Naive B cell (primary cell): ENCODE measurements around the gene GRID1. TPM values are rescaled to one million over a fixed set of nuclear protein-coding genes. Genes with fewer than 3 reads are reported as not detected.

ENCODE experiments used
- ATAC-seq, 2 donors: fragments of 150-1000 bp; cut with Tn5 transposase; 2 replicates each; pipeline ENCODE4 v1.10.0; 2021; ENCODE audit warnings: low read depth in 2 of 2, mild to moderate bottlenecking in 2 of 2, moderate library complexity in 2 of 2
- DNase-seq: peaks from one replicate; pipeline ENCODE4 v3.0.0; 2022
- H3K27ac Mint-ChIP-seq, 6 donors: one replicate each; pipeline ENCODE4 v1.8.0; 2020 to 2022; ENCODE audit warnings: mild to moderate bottlenecking in 6 of 6, mixed read lengths in 6 of 6, moderate library complexity in 5 of 6, inconsistent platforms in 2 of 6
- H3K27me3 Mint-ChIP-seq, 3 donors: one replicate each; pipeline ENCODE4 v1.8.0; 2021 to 2022; ENCODE audit warnings: mixed read lengths in 3 of 3, mild to moderate bottlenecking in 1 of 3
- H3K36me3 Mint-ChIP-seq, 2 donors: one replicate each; pipeline ENCODE4 v1.8.0; 2020 to 2022; ENCODE audit warnings: mixed read lengths in 2 of 2, inconsistent platforms in 1 of 2, mild to moderate bottlenecking in 1 of 2
- H3K4me1 Mint-ChIP-seq, 3 donors: one replicate each; pipeline ENCODE4 v1.8.0; 2020 to 2022; ENCODE audit warnings: mixed read lengths in 3 of 3, inconsistent platforms in 1 of 3, mild to moderate bottlenecking in 1 of 3, moderate library complexity in 1 of 3
- H3K4me3 Mint-ChIP-seq, 8 donors: one replicate each; pipeline ENCODE4 v1.8.0; 2020 to 2022; ENCODE audit warnings: mild to moderate bottlenecking in 8 of 8, mixed read lengths in 8 of 8, moderate library complexity in 8 of 8, inconsistent platforms in 2 of 8
- H3K9me3 Mint-ChIP-seq, 7 donors: one replicate each; pipeline ENCODE4 v1.8.0; 2020 to 2022; ENCODE audit warnings: mixed read lengths in 7 of 7, mild to moderate bottlenecking in 5 of 7, inconsistent platforms in 2 of 7, moderate library complexity in 1 of 7
- polyA plus RNA-seq, 6 donors: library from polyadenylated mRNA; unstranded; fragments of 300-500 nt; fragmentation: Illumina TruSeq; gene quantifications; one replicate each; pipeline ENCODE4 v1.2.3, GENCODE V29; 2021; ENCODE audit warnings: low read depth in 6 of 6

Gene GRID1
- polyA plus RNA-seq, 6 donors from 2014 or later = not detected

GRCh38 chr10:85831422-85831821 lies 535.2 kb downstream of the GRID1 start:
- no peak overlapping the region for H3K4me3 Mint-ChIP-seq
- ATAC-seq (no peak), DNase-seq (no peak)
- H3K27me3 Mint-ChIP-seq = peaks cover 3 to 23% (median 12%) of the 10 kb centered on the region in 3 donors
- no peak overlapping the region for H3K27ac Mint-ChIP-seq
- H3K36me3 Mint-ChIP-seq = peaks cover 0 to 18% of the 10 kb centered on the region in 2 donors
- peaks cover 9 to 38% (median 19%) of the 10 kb centered on the region in 7 donors for H3K9me3 Mint-ChIP-seq
- H3K4me1 Mint-ChIP-seq = no peaks in the 10 kb centered on the region

GRCh38 chr10:85826377-85826776 lies 540.2 kb downstream of the GRID1 start:
- Mint-ChIP-seq H3K27ac (no peak overlapping the region), H3K4me3 (no peak overlapping the region), H3K27me3 (peaks cover 3 to 23% (median 12%) of the 10 kb centered on the region in 3 donors), H3K4me1 (no peaks in the 10 kb centered on the region), H3K36me3 (peaks cover 0 to 18% of the 10 kb centered on the region in 2 donors), H3K9me3 (peaks cover 3 to 25% (median 9%) of the 10 kb centered on the region in 7 donors)
- ATAC-seq = no peak
- DNase-seq = no peak

GRCh38 chr10:85811405-85811804 lies 555.2 kb downstream of the GRID1 start:
- H3K4me1 Mint-ChIP-seq = no peaks in the 10 kb centered on the region
- DNase-seq (no peak), ATAC-seq (no peak)
- H3K9me3 Mint-ChIP-seq = peaks cover 10 to 56% (median 24%) of the 10 kb centered on the region in 7 donors
- H3K27ac Mint-ChIP-seq = no peak overlapping the region
- no peaks in the 10 kb centered on the region for H3K27me3 Mint-ChIP-seq
- no peak overlapping the region for H3K4me3 Mint-ChIP-seq
- peaks cover 8 to 19% of the 10 kb centered on the region in 2 donors for H3K36me3 Mint-ChIP-seq

- H3K36me3 Mint-ChIP-seq = peaks cover 8 to 19% of the 10 kb centered on the region in 2 donors
- no peaks in the 10 kb centered on the region for H3K27me3 Mint-ChIP-seq
- ATAC-seq = no peak
- peaks cover 10 to 56% (median 24%) of the 10 kb centered on the region in 7 donors for H3K9me3 Mint-ChIP-seq
- H3K4me1 Mint-ChIP-seq = no peaks in the 10 kb centered on the region
- DNase-seq = no peak
- no peak overlapping the region for H3K4me3 Mint-ChIP-seq
- no peak overlapping the region for H3K27ac Mint-ChIP-seq
Observed at GRCh38 chr10:85810674-85811073, 555.9 kb downstream of the GRID1 start.

- peaks cover 0 to 4% (median 0%) of the 10 kb centered on the region in 7 donors for H3K9me3 Mint-ChIP-seq
- ATAC-seq = no peak
- no peak overlapping the region for H3K4me3 Mint-ChIP-seq
- no peak for DNase-seq
- no peaks in the 10 kb centered on the region for H3K4me1 Mint-ChIP-seq
- peaks cover 4 to 19% (median 11%) of the 10 kb centered on the region in 3 donors for H3K27me3 Mint-ChIP-seq
- H3K36me3 Mint-ChIP-seq = no peaks in the 10 kb centered on the region
- no peak overlapping the region for H3K27ac Mint-ChIP-seq
Observed at GRCh38 chr10:85795460-85795859, 571.1 kb downstream of the GRID1 start.

- Mint-ChIP-seq H3K4me1 (no peaks in the 10 kb centered on the region), H3K4me3 (no peak overlapping the region), H3K27ac (no peak overlapping the region), H3K27me3 (peaks cover 8 to 24% (median 10%) of the 10 kb centered on the region in 3 donors), H3K9me3 (peaks cover 0 to 4% (median 0%) of the 10 kb centered on the region in 7 donors), H3K36me3 (no peaks in the 10 kb centered on the region)
- ATAC-seq (no peak), DNase-seq (no peak)
Observed at GRCh38 chr10:85794553-85794952, 572.0 kb downstream of the GRID1 start.

- Mint-ChIP-seq H3K4me1 (no peaks in the 10 kb centered on the region), H3K4me3 (no peak overlapping the region), H3K27me3 (peaks cover 4 to 17% (median 8%) of the 10 kb centered on the region in 3 donors), H3K36me3 (no peaks in the 10 kb centered on the region), H3K27ac (no peak overlapping the region), H3K9me3 (peaks cover 0 to 2% (median 0%) of the 10 kb centered on the region in 7 donors)
- ATAC-seq = no peak
- DNase-seq = no peak
Observed at GRCh38 chr10:85792533-85792858, 574.1 kb downstream of the GRID1 start.

- no peaks in the 10 kb centered on the region for H3K36me3 Mint-ChIP-seq
Observed at GRCh38 chr10:85791818-85792532, 574.6 kb downstream of the GRID1 start.

GRCh38 chr10:85789982-85790789 lies 576.4 kb downstream of the GRID1 start:
- Mint-ChIP-seq H3K27me3 (peaks cover 5 to 17% (median 5%) of the 10 kb centered on the region in 3 donors), H3K4me1 (no peaks in the 10 kb centered on the region), H3K4me3 (no peak overlapping the region), H3K27ac (no peak overlapping the region), H3K36me3 (no peaks in the 10 kb centered on the region), H3K9me3 (peaks cover 0 to 4% (median 0%) of the 10 kb centered on the region in 7 donors)
- no peak for DNase-seq
- ATAC-seq = no peak

More at GRCh38 chr10:85791818-85792532, 574.6 kb downstream of the GRID1 start:
- peaks cover 0 to 2% (median 0%) of the 10 kb centered on the region in 7 donors for H3K9me3 Mint-ChIP-seq
- H3K4me3 Mint-ChIP-seq = no peak overlapping the region
- no peak for DNase-seq
- ATAC-seq = no peak
- H3K27me3 Mint-ChIP-seq = peaks cover 4 to 17% (median 8%) of the 10 kb centered on the region in 3 donors
- H3K27ac Mint-ChIP-seq = no peak overlapping the region
- no peaks in the 10 kb centered on the region for H3K4me1 Mint-ChIP-seq

- Mint-ChIP-seq H3K9me3 (peaks cover 0 to 4% (median 0%) of the 10 kb centered on the region in 7 donors), H3K4me3 (no peak overlapping the region), H3K4me1 (no peaks in the 10 kb centered on the region), H3K27me3 (peaks cover 5 to 17% (median 5%) of the 10 kb centered on the region in 3 donors), H3K27ac (no peak overlapping the region), H3K36me3 (no peaks in the 10 kb centered on the region)
- ATAC-seq = no peak
- no peak for DNase-seq
Observed at GRCh38 chr10:85789125-85789524, 577.5 kb downstream of the GRID1 start.

- no peaks in the 10 kb centered on the region for H3K36me3 Mint-ChIP-seq
- H3K27me3 Mint-ChIP-seq = peaks cover 5 to 17% (median 5%) of the 10 kb centered on the region in 3 donors
- ATAC-seq = no peak
- DNase-seq = no peak
- no peaks in the 10 kb centered on the region for H3K4me1 Mint-ChIP-seq
- H3K4me3 Mint-ChIP-seq = no peak overlapping the region
- no peak overlapping the region for H3K27ac Mint-ChIP-seq
- H3K9me3 Mint-ChIP-seq = peaks cover 0 to 4% (median 0%) of the 10 kb centered on the region in 7 donors
Observed at GRCh38 chr10:85788570-85788969, 578.0 kb downstream of the GRID1 start.

GRCh38 chr10:85787881-85788280 lies 578.7 kb downstream of the GRID1 start:
- no peak overlapping the region for H3K4me3 Mint-ChIP-seq
- DNase-seq = no peak
- peaks cover 5 to 17% (median 5%) of the 10 kb centered on the region in 3 donors for H3K27me3 Mint-ChIP-seq
- peaks cover 0 to 4% (median 0%) of the 10 kb centered on the region in 7 donors for H3K9me3 Mint-ChIP-seq
- ATAC-seq = no peak
- H3K4me1 Mint-ChIP-seq = no peaks in the 10 kb centered on the region
- no peaks in the 10 kb centered on the region for H3K36me3 Mint-ChIP-seq
- H3K27ac Mint-ChIP-seq = peak overlapping the region in 1 of 6 donors; percentile 47

GRCh38 chr10:85787393-85787792 lies 579.2 kb downstream of the GRID1 start:
- no peak overlapping the region for H3K27ac Mint-ChIP-seq
- H3K4me3 Mint-ChIP-seq = no peak overlapping the region
- no peaks in the 10 kb centered on the region for H3K36me3 Mint-ChIP-seq
- H3K27me3 Mint-ChIP-seq = peaks cover 5 to 17% (median 5%) of the 10 kb centered on the region in 3 donors
- H3K4me1 Mint-ChIP-seq = no peaks in the 10 kb centered on the region
- H3K9me3 Mint-ChIP-seq = peaks cover 0 to 4% (median 0%) of the 10 kb centered on the region in 7 donors
- ATAC-seq (no peak), DNase-seq (no peak)
